Gastroesophageal sphincter (tissue), 3 donors: ENCODE data around the gene MANEAL.

Experiments
- CTCF ChIP-seq, 4 experiments: fragments of 200-600 bp in 2 of 4; fragments of 450-650 bp in 2 of 4; sonication (generic) in 1 of 4; IDR thresholded peaks; one replicate each; pipeline ENCODE4 v1.5.1; 2017 to 2019; ENCODE audit warnings: antibody characterized with exemption in 4 of 4, mild to moderate bottlenecking in 2 of 4, moderate library complexity in 2 of 4
- POLR2A ChIP-seq, 2 donors: fragments of 450-650 bp; IDR thresholded peaks; one replicate each; pipeline ENCODE4 v1.6.1; 2017; ENCODE audit warnings: antibody characterized with exemption in 2 of 2, mild to moderate bottlenecking in 2 of 2, moderate library complexity in 1 of 2

- TF ChIP-seq CTCF (IDR thresholded peaks at IDR 0.05) (no peak), POLR2A (IDR thresholded peaks at IDR 0.05) (no peak)
Measured at GRCh38 chr1:37841652-37842051, 48.0 kb downstream of the MANEAL start.
